PC-3 (cell line): ENCODE measurements around the gene NRCAM.

Experiments
- EZH2phosphoT487 ChIP-seq: fragments of 300-600 bp; sonication (generic); IDR thresholded peaks from 2 replicates; pipeline ENCODE4 v1.6.1; 2018; ENCODE audit warnings: mild to moderate bottlenecking, antibody characterized with exemption, low read length, borderline replicate concordance
- TF ChIP-seq, protein P1 (sequence below): fragments of 300-600 bp; sonication (generic); conservative IDR thresholded peaks from 2 replicates; pipeline ENCODE4 v1.5.1; 2017; ENCODE audit warnings: antibody characterized with exemption, low read depth, mild to moderate bottlenecking, low read length

DNA sequence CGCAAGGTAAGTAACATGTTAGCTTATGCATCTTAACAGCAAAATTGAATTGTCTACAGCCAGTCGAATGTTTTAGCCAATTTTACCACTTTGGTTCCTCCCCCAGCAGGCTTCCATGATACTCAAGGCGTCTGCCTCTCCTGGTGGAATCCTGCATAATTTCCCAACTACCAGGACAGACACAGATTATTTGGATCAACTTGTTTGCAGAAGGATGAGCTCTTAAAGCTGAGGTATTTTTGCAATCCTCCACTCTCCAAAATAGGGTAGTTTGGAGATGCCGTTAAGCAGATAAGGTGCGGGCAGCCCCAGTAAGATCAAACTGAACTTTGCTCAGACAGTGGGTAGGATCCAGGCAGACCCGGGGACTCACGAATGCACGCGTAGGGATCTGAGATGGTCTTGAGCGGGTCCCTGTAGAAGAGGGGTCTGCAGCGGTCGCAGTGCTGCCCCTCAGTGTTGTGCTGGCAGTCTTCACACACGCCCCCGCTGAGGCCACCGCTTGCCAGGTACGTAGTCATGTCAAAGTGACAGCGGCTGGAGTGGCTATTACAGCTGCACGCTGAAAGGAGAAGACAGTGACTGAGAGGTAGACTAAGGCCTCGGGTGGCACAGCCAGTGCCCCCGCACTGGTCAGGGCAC lies 353.4 kb downstream of the NRCAM start:
- TF ChIP-seq, protein P1, sequence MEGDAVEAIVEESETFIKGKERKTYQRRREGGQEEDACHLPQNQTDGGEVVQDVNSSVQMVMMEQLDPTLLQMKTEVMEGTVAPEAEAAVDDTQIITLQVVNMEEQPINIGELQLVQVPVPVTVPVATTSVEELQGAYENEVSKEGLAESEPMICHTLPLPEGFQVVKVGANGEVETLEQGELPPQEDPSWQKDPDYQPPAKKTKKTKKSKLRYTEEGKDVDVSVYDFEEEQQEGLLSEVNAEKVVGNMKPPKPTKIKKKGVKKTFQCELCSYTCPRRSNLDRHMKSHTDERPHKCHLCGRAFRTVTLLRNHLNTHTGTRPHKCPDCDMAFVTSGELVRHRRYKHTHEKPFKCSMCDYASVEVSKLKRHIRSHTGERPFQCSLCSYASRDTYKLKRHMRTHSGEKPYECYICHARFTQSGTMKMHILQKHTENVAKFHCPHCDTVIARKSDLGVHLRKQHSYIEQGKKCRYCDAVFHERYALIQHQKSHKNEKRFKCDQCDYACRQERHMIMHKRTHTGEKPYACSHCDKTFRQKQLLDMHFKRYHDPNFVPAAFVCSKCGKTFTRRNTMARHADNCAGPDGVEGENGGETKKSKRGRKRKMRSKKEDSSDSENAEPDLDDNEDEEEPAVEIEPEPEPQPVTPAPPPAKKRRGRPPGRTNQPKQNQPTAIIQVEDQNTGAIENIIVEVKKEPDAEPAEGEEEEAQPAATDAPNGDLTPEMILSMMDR = no peak
- no peak for TF ChIP-seq EZH2phosphoT487
